Measurements from ENCODE around the gene DUS1L.

DUS1L gene

DNA sequence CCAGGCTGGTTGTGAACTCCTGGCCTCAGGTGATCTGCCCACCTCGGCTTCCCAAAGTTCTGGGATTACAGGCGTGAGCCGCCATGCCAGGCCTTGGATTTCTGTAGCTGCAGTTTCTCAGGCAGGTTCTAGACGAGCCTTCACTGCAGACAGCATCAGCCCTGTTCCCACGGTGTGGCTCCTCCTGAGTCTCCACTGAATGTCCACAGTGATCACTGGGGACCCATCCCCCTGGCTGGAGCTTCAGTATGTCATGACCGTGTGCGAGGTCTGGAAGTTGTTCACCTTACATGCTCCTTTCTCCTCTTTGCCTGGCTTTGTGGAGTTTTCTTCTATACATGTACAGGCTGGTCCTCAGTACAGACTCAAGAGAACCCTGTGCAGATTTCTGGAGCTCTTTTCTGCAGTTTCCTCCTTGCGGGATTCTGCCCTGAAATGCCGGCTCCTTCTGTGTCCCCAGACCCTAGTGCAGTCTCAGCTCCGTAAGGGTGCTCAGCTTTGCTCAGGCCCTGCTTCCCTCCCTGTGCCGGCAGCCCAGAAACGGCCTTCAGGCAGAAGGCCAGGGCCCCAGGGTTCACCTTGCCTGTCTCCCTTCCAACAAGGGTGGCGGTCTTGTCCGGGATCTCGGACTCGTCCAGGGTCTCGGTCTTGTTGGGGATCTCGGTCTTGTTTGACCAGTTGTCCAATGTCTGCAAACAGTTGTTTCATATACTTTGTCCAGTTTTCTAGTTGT lies 46.7 kb upstream of the DUS1L start:
- Histone ChIP-seq H3K4me3 (replicated peaks; ENCODE audit: low read depth, low read length) (no peak overlapping the region), H3K36me3 (ENCODE audit: control insufficient read depth, insufficient read depth, low read length) (no peaks in the 10 kb centered on the region), H3K27me3 (replicated peaks; ENCODE audit: control insufficient read depth, insufficient read depth, low read length) (no peaks in the 10 kb centered on the region)
- no peak for DNase-seq (ENCODE audit: extremely low read depth, insufficient read length)
- TF ChIP-seq, protein P1, sequence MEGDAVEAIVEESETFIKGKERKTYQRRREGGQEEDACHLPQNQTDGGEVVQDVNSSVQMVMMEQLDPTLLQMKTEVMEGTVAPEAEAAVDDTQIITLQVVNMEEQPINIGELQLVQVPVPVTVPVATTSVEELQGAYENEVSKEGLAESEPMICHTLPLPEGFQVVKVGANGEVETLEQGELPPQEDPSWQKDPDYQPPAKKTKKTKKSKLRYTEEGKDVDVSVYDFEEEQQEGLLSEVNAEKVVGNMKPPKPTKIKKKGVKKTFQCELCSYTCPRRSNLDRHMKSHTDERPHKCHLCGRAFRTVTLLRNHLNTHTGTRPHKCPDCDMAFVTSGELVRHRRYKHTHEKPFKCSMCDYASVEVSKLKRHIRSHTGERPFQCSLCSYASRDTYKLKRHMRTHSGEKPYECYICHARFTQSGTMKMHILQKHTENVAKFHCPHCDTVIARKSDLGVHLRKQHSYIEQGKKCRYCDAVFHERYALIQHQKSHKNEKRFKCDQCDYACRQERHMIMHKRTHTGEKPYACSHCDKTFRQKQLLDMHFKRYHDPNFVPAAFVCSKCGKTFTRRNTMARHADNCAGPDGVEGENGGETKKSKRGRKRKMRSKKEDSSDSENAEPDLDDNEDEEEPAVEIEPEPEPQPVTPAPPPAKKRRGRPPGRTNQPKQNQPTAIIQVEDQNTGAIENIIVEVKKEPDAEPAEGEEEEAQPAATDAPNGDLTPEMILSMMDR (IDR thresholded peaks at IDR 0.05; ENCODE audit: insufficient read depth, low read length, poor library complexity, severe bottlenecking) = no peak

DNA sequence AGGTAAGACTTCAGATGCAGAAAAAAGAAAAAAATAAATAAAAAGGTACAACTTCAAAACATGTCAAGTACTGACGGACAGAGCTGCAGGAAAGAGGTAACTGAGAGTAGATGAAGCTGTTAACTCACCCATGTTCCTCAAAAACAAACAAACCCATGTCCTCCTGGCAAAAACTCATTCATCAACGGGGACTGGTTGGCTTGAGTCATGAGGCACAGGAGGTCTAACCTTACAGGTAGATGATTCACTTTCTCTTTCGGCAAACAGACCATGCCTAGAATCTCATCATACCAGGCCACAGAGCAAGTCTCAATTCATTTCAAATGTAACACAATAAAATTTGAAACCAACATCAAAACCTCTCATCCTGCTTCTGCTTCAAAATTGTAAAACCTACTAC lies 44.7 kb upstream of the DUS1L start:
- DNase-seq (ENCODE audit: extremely low read depth, insufficient read length) = no peak
- TF ChIP-seq, protein P1 (IDR thresholded peaks at IDR 0.05; ENCODE audit: insufficient read depth, low read length, poor library complexity, severe bottlenecking) = no peak
- Histone ChIP-seq H3K36me3 (ENCODE audit: control insufficient read depth, insufficient read depth, low read length) (no peaks in the 10 kb centered on the region), H3K27me3 (replicated peaks; ENCODE audit: control insufficient read depth, insufficient read depth, low read length) (no peaks in the 10 kb centered on the region), H3K4me3 (replicated peaks; ENCODE audit: low read depth, low read length) (no peak overlapping the region)

DNA sequence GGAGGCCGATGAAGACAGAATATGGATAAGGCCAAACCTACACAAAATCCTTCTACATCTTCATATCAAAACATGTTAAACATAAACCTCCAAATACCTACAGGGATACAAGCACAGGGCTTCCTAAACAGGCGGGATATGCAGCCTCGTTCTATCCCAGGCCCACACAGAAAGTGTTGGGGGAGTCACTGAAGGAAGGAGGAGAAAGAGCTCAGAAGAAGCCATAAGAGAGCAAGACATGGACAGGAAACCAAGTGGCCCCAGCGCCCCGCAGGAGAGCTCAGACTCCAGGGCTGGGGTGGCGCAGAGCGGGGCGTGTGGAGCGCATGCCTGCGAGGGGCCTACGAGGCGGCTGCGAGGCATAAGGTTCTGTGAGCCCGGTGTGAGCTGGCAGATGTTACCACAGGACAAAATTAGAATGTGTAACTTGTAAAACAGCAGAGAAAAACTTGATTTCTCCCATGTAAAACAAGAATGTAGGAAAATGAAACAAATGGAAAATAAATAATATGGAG lies 43.4 kb upstream of the DUS1L start:
- DNase-seq (ENCODE audit: extremely low read depth, insufficient read length) = no peak
- no peaks in the 10 kb centered on the region for H3K27me3 ChIP-seq (replicated peaks; ENCODE audit: control insufficient read depth, insufficient read depth, low read length)
- H3K36me3 ChIP-seq (ENCODE audit: control insufficient read depth, insufficient read depth, low read length) = no peaks in the 10 kb centered on the region
- no peak overlapping the region for H3K4me3 ChIP-seq (replicated peaks; ENCODE audit: low read depth, low read length)
- TF ChIP-seq, protein P1 (IDR thresholded peaks at IDR 0.05; ENCODE audit: insufficient read depth, low read length, poor library complexity, severe bottlenecking) = no peak

DNA sequence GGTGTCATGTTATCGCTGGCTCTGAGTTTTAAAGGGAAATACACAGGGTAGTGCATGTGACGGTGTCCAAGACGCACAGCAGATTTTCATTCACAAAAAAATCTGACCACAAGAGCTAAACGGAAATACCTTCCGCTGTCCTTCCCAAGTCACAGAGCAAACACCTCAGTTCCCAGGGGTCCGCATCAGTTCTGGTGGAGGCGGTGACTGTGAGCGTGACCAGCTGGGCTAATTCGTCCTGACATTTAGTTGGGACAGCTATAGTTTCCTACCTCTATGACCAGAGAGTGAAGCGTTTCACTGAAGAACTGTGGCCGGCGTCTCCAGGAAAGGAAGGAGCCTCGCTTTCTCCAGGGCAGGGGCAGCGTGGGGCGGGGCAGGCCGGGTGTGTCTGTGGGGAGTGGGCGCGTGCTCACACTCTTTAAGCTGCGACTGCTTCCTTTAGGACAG lies 42.9 kb upstream of the DUS1L start:
- no peaks in the 10 kb centered on the region for H3K36me3 ChIP-seq (ENCODE audit: control insufficient read depth, insufficient read depth, low read length)
- no peak for DNase-seq (ENCODE audit: extremely low read depth, insufficient read length)
- TF ChIP-seq, protein P1 (IDR thresholded peaks at IDR 0.05; ENCODE audit: insufficient read depth, low read length, poor library complexity, severe bottlenecking) = no peak
- H3K4me3 ChIP-seq (replicated peaks; ENCODE audit: low read depth, low read length) = no peak overlapping the region
- H3K27me3 ChIP-seq (replicated peaks; ENCODE audit: control insufficient read depth, insufficient read depth, low read length) = no peaks in the 10 kb centered on the region

DNA sequence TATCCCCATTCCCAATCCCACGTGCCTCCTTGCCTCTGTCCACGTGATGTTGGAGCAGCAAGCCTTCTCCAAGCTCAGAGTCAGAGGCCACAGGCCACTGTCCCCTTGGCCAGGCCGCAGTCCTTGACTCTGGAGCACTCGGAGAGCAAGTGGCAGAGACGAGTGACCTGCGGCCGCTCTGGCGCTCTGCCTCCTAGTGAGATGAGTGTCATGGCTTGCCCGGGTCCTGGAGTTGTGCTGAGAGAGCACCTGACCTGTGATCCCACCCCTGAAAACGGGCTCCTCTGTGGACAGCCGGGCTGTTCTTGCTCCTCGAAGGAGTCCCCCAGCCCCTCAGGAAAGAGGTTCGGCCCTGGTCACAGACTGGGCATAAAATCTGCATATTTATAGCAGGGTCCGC lies 42.4 kb upstream of the DUS1L start:
- no peaks in the 10 kb centered on the region for H3K27me3 ChIP-seq (replicated peaks; ENCODE audit: control insufficient read depth, insufficient read depth, low read length)
- H3K36me3 ChIP-seq (ENCODE audit: control insufficient read depth, insufficient read depth, low read length) = no peaks in the 10 kb centered on the region
- TF ChIP-seq, protein P1 (IDR thresholded peaks at IDR 0.05; ENCODE audit: insufficient read depth, low read length, poor library complexity, severe bottlenecking) = no peak
- no peak overlapping the region for H3K4me3 ChIP-seq (replicated peaks; ENCODE audit: low read depth, low read length)
- no peak for DNase-seq (ENCODE audit: extremely low read depth, insufficient read length)

All from GM06990 (cell line).